Mucosa of stomach (tissue), 1 donor: ENCODE results near the gene UGT2B17.
"Not testable (repeated sequence)": the region's sequence is repeated elsewhere in the genome, so short reads cannot be mapped to it uniquely, and the experiment has no call there.

Experiments used
- H3K27me3 ChIP-seq: one replicate; pipeline ENCODE4 v1.7.0; 2013; ENCODE audit warnings: mild to moderate bottlenecking, low read length; ENCODE audit not compliant: control insufficient read depth, insufficient read depth
- H3K36me3 ChIP-seq: one replicate; pipeline ENCODE4 v1.7.0; 2013; ENCODE audit warnings: low read length; ENCODE audit not compliant: control insufficient read depth, insufficient read depth
- H3K4me1 ChIP-seq: one replicate; pipeline ENCODE4 v1.7.0; 2013; ENCODE audit warnings: mild to moderate bottlenecking, low read length; ENCODE audit not compliant: control insufficient read depth, insufficient read depth
- H3K4me3 ChIP-seq: one replicate; pipeline ENCODE4 v1.7.0; 2013; ENCODE audit warnings: low read length
- H3K9ac ChIP-seq: one replicate; pipeline ENCODE4 v1.7.0; 2013; ENCODE audit warnings: mild to moderate bottlenecking, low read length, moderate library complexity
- H3K9me3 ChIP-seq: one replicate; pipeline ENCODE4 v1.7.0; 2013; ENCODE audit warnings: mild to moderate bottlenecking, low read length, moderate library complexity; ENCODE audit not compliant: control insufficient read depth
- donor health status: Pancreatic carcinoma.

Gene UGT2B17

DNA sequence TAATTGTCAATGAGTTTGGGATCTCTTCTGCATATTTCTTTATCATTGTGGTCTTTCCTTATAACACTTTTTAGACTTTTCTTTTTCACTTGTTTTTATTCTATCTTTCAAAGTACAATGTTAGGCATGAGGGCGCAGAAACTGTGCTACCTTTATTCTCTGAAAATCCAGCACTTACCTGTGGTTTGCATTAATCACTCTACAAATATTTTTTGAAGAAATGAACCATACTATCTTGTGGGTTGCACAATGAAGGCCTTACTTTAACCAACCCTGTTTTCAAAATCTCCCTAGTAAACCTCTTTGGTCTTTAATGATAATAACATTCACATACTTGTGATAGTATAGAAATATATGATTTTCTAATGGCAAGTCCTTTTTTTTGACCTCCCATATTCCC lies 11.0 kb downstream of the UGT2B17 start:
- H3K9me3 ChIP-seq, H3K4me3 ChIP-seq, H3K9ac ChIP-seq, H3K27me3 ChIP-seq, H3K4me1 ChIP-seq, H3K36me3 ChIP-seq: not testable (repeated sequence)

DNA sequence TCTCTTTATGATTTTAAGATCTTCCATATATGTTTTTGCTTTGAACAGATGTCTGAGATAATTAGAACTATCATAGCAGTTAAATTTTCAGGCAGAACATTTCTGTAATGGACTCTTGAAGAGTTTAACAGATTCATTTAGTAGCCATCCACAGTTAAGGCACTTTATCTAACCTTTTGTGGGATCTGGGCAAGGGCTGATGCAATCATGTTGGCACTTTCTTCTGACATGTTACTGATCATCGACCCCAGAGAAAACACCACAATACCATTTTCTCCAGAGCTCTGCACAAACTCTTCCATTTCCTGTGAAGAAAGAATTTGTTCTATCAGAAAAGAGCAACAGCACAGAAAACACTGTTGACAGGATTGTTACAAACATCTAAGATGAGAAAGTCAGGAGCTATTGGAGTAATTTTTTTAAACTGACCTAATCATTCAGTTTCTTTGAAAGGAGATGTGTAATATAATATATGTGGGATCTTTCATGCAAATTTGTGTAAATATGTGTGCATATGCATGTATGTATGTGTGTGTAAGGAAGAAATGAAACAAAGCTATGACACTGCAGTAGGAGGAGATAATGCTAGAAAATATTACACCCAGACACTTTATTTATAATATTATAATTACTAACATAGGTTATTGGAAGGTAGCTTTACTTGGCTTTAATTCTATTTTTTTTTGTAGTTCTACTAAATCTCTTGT lies 15.6 kb downstream of the UGT2B17 start:
- H3K9me3 ChIP-seq, H3K36me3 ChIP-seq, H3K9ac ChIP-seq, H3K4me3 ChIP-seq, H3K27me3 ChIP-seq, H3K4me1 ChIP-seq: not testable (repeated sequence)

DNA sequence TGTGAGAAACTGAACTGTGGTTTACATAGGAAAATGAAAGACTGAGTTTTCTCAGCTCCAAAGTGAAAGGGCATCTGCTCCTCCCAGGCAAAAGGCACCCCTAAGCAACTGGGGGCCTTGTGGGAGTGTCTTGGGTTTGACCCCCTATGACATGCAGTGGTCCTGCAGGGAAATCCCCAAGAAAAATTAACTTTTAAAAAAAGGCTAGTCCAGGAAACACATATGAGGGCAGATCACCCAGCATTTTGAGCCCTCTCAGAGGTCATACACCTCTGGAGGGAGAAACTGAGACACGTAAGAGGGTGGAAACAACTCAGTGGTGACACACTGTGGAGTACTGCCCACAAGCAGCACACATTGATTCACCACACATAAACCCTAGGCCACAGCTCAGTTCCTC lies 22.3 kb downstream of the UGT2B17 start:
- not testable (repeated sequence) for H3K4me1 ChIP-seq, H3K27me3 ChIP-seq, H3K4me3 ChIP-seq, H3K9ac ChIP-seq, H3K36me3 ChIP-seq, H3K9me3 ChIP-seq

DNA sequence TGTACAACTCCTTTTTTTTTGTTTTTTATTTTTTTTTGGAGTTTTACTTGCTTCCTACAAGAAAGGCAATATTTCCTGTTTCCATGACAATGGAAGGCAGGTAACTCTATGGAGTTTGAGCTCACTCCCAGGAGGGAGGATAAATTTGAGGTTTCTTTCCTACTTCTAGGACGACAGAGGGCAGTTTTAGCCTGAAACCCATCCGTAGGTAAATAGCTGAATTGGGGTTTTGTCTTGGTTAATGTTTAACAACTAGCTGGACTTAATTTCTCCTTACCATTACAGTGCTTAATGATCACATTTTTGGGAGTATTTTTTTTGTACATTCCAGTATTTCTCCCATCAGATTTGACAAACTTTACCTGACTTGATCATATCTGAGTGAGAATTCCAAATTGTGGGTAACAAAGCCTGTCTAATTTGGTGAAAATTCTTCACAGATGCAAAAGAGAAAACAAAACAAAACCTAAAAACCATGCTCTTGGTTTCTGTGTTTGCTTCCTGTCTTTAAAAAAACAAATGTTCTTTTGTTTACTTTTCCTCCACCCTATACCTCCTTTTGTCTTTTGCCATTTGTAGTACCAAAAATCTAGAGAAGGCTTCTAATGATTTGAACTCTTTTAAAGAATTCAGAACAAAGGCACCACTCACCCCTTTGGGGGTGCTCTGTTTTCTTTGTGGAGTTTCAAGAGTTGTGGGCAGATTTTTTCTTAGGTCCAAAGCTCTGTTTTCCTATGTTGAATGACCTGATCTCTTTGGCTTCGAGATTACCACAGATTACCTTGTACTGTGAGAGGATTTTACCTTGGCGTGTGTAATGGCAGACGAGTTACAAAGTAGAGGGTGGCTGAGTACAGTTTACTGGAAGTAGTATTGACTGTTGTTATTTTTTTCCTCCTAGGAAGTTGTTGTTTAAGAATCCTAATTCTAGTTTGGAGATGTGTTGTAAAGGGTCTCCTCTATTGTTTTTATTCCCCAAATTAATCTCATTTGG lies 23.0 kb downstream of the UGT2B17 start:
- H3K27me3 ChIP-seq, H3K4me1 ChIP-seq, H3K9me3 ChIP-seq, H3K9ac ChIP-seq, H3K36me3 ChIP-seq, H3K4me3 ChIP-seq: not testable (repeated sequence)

DNA sequence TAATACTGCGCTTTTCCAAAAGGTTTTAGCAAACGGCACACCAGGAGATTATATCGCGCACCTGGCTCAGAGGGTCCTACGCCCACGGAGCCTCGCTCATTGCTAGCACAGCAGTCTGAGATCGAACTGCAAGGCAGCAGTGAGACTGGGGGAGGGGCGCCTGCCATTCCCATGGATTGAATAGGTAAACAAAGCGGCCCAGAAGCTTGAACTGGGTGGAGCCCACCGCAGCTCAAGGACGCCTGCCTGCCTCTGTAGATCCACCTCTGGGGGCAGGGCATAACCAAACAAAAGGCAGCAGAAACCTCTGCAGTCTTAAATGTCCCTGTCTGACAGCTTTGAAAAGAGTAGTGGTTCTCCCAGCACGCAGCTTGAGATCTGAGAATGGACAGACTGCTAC lies 33.4 kb downstream of the UGT2B17 start:
- not testable (repeated sequence) for H3K36me3 ChIP-seq, H3K4me1 ChIP-seq, H3K4me3 ChIP-seq, H3K9ac ChIP-seq, H3K27me3 ChIP-seq, H3K9me3 ChIP-seq

DNA sequence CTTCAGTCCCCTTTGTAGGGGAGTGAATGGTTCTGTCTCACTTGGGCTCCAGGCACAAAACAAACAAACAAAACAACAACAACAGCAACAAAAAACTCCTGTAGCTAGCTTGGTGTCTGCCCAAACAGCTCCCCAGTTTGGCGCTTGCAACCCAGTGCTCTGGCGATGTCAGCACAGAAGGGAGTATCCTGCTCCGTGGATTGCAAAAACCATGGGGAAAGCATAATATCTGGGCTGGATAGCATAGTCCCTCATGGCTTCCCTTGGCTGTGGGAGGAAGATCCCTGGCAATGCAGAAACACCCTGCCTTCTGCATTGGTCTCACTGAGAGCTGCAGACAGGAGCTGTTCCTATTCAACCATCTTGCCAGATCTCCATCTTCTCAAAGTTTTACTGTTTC lies 39.7 kb downstream of the UGT2B17 start:
- H3K9ac ChIP-seq: no peak overlapping the region
- no peaks in the 10 kb centered on the region for H3K36me3 ChIP-seq
- no peak overlapping the region for H3K4me3 ChIP-seq
- H3K27me3 ChIP-seq: no peaks in the 10 kb centered on the region
- no peaks in the 10 kb centered on the region for H3K9me3 ChIP-seq
- no peaks in the 10 kb centered on the region for H3K4me1 ChIP-seq

DNA sequence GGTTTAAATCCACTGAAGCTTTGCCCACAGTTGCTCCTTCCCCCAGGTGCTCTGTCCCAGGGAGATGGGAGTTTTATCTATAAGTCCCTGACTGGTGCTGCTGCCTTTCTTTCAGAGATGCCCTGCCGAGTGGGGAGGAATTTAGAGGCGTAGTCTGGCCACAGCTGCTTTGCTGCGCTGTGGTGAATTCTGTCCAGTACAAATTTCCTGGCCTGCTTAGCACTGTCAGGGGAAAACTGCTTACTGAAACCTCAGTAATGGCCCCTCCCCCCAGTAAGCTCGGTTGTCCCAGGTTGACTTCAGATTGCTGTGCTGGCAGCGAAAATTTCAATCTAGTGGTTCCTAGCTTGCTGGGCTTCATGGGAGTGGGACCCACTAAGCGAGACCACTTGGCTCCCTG lies 40.1 kb downstream of the UGT2B17 start:
- no peaks in the 10 kb centered on the region for H3K36me3 ChIP-seq
- no peaks in the 10 kb centered on the region for H3K9me3 ChIP-seq
- no peak overlapping the region for H3K9ac ChIP-seq
- no peak overlapping the region for H3K4me3 ChIP-seq
- H3K27me3 ChIP-seq: no peaks in the 10 kb centered on the region
- no peaks in the 10 kb centered on the region for H3K4me1 ChIP-seq

DNA sequence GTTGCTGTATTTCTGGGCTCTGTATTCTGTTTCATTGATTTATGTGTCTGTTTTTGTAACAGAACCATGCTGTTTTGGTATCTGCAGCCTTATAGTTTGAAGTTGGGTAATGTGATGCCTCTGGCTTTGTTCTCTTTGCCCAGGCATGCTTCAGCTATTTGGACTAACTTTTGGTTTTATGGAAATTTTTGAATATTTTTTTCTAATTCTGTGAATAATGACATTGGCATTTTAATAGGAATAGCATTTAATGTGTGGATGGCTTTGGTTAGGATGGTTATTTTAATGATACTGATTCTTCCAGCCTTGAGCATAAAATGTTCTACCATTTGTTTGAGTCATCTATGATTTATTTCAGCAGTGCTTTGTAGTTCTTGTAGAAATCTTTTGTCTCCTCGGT lies 53.9 kb downstream of the UGT2B17 start:
- not testable (repeated sequence) for H3K9me3 ChIP-seq, H3K36me3 ChIP-seq, H3K9ac ChIP-seq, H3K4me1 ChIP-seq, H3K4me3 ChIP-seq, H3K27me3 ChIP-seq

DNA sequence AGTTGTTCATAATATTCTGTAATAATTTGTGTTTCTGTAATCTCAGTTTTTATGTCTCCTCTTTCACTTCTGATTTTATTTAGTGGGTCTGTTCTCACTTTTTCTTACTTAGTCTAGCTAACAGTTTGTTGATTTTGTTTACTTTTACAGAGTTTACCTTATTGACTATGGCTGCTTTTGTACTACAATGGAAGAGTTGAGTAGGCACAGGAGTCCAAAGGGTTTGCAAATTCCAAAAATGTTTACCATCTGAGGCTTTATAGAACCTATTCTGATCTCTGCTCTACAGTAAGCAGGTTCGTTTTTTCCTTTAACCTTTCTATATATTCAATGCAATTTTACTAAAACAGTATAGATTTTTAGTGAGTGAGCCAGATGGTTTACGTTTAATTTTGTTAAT lies 55.1 kb downstream of the UGT2B17 start:
- Histone ChIP-seq H3K4me1 (no peaks in the 10 kb centered on the region), H3K36me3 (no peaks in the 10 kb centered on the region), H3K9me3 (no peaks in the 10 kb centered on the region), H3K27me3 (no peaks in the 10 kb centered on the region), H3K9ac (no peak overlapping the region), H3K4me3 (no peak overlapping the region)

DNA sequence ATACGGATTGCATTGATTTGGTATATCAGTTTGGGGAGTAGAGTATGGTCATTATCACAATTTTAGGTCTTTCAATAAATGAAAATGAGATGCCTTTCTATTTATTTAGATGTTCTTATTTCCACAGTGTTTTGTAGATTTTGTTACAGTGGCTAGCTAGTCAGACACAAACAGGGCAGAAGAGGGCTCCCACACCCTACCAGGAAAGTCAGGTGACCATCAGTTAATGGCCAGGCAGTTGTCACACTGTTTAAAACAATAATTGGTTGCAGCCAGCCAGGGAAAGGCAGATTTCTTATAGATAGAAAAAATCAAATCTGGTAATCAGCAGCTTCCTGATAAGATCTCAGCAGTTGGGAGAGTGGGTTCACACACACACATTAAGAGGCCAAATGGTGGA lies 57.2 kb downstream of the UGT2B17 start:
- Histone ChIP-seq H3K4me3 (no peak overlapping the region), H3K4me1 (no peaks in the 10 kb centered on the region), H3K27me3 (no peaks in the 10 kb centered on the region), H3K36me3 (no peaks in the 10 kb centered on the region), H3K9ac (no peak overlapping the region), H3K9me3 (no peaks in the 10 kb centered on the region)

DNA sequence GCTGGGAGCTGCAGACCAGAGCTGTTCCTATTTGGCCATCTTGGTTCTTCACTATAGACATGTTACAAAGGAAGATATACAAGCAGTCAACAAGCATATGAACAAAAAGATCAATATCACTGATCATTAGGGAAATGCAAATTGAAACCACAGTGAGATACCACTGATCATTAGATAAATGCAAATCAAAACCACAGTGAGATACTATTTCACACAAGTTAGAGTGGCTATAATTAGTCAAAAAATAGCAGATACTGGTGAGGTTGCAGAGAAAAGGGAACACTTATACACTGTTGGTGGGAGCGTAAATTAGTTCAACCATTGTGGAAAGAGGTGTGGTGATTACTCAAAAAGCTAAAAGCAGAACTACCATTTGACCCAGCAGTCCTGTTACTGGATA lies 70.7 kb downstream of the UGT2B17 start:
- H3K9ac ChIP-seq, H3K9me3 ChIP-seq, H3K4me1 ChIP-seq, H3K4me3 ChIP-seq, H3K36me3 ChIP-seq, H3K27me3 ChIP-seq: not testable (repeated sequence)

DNA sequence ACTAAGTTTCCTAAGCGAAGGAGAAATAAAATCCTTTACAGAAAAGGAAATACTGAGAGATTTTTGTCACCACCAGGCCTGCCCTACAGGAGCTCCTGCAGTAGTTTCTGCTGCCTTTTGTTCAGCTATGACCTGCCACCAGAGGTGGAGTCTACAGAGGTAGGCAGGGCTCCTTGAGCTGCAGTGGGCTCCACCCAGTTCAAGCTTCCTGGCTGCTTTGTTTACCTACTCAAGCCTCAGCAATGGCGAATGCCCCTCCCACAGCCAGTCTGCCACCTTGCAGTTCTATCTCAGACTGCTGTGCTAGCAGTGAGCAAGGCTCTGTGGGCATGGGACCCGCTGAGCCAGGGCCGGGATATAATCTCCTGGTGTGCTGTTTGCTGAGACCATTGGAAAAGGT lies 71.3 kb downstream of the UGT2B17 start:
- H3K27me3 ChIP-seq, H3K9ac ChIP-seq, H3K9me3 ChIP-seq, H3K4me3 ChIP-seq, H3K4me1 ChIP-seq, H3K36me3 ChIP-seq: not testable (repeated sequence)
